MG63 (cell line): ENCODE data around the gene NDFIP1. TPM values are rescaled to one million over a fixed set of nuclear protein-coding genes. Genes with fewer than 3 reads are reported as not detected.

Experiments
- DNase-seq: peaks from one replicate; pipeline ENCODE4 v3.0.0-alpha.2; 2020
- H3K27me3 ChIP-seq: fragments of 250-450 bp; sonication (Bioruptor Pico); 2 replicates; pipeline ENCODE4 v1.5.1; 2020; ENCODE audit warnings: mild to moderate bottlenecking, moderate library complexity
- H3K36me3 ChIP-seq: fragments of 250-450 bp; sonication (Bioruptor Pico); 2 replicates; pipeline ENCODE4 v1.5.1; 2020; ENCODE audit warnings: mild to moderate bottlenecking, moderate library complexity
- H3K4me3 ChIP-seq: fragments of 250-450 bp; sonication (Bioruptor Pico); 2 replicates; pipeline ENCODE4 v1.5.1; 2020; ENCODE audit warnings: mild to moderate bottlenecking, moderate library complexity
- H3K9me3 ChIP-seq: fragments of 250-450 bp; sonication (Bioruptor Pico); 2 replicates; pipeline ENCODE4 v1.5.1; 2020; ENCODE audit warnings: mild to moderate bottlenecking, moderate library complexity
- total RNA-seq: library from RNA; depleted of rRNA; stranded (reverse); fragments of >200 nt; shearing (Covaris generic); gene quantifications from 2 replicates; pipeline ENCODE4 v1.2.3, GENCODE V29; 2014; ENCODE audit warnings: low replicate concordance; rRNA removed

The NDFIP1 gene, protein sequence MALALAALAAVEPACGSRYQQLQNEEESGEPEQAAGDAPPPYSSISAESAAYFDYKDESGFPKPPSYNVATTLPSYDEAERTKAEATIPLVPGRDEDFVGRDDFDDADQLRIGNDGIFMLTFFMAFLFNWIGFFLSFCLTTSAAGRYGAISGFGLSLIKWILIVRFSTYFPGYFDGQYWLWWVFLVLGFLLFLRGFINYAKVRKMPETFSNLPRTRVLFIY
- 53.4 and 113 TPM in 2 replicates for total RNA-seq

DNA sequence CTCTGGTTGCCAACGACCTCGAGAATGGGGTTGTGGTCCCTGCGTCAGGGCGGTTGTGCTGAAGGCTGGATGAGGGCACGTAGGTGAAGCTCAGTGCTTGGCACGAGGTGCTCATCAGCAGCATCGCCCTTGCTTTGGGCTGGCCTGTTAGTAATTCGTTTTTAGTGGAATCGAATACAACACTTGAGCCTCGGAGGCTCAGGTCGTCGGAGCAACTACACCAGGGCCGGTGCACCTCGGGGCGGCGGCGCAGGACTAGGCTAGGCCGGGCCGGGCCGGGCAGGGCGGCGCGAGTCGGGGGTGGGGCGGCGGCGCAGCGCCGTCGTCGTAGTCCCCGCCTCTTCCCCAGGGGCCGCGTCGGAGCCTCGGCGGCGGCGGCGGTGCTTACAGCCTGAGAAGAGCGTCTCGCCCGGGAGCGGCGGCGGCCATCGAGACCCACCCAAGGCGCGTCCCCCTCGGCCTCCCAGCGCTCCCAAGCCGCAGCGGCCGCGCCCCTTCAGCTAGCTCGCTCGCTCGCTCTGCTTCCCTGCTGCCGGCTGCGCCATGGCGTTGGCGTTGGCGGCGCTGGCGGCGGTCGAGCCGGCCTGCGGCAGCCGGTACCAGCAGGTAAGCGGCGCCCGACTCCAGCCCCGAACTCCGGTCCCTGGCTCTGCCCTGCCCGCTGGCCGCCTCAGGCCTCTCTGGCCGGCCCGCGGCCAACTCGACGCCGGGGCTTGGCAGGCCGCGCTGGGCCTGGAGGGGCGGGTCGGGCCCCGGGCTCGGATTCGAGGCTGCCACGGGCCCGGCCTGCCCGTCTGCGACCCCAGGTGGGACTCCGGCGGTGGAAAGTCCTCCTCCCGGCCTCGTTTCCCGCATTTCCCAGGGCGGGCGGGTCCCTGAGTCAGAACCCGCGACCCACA lies at the start of gene NDFIP1:
Gene NDFIP1 (plus strand): TSS at position 348 of the 899 bp plus-strand sequence. CDS start 196 bp downstream, at position 544.
- DNase-seq = peak; percentile 90
- Histone ChIP-seq H3K27me3 (no peaks in the 10 kb centered on the region), H3K4me3 (peak within 1 kb of the TSS; percentile 83), H3K36me3 (peaks cover 18% of the 10 kb centered on the region), H3K9me3 (no peaks in the 10 kb centered on the region)

DNA sequence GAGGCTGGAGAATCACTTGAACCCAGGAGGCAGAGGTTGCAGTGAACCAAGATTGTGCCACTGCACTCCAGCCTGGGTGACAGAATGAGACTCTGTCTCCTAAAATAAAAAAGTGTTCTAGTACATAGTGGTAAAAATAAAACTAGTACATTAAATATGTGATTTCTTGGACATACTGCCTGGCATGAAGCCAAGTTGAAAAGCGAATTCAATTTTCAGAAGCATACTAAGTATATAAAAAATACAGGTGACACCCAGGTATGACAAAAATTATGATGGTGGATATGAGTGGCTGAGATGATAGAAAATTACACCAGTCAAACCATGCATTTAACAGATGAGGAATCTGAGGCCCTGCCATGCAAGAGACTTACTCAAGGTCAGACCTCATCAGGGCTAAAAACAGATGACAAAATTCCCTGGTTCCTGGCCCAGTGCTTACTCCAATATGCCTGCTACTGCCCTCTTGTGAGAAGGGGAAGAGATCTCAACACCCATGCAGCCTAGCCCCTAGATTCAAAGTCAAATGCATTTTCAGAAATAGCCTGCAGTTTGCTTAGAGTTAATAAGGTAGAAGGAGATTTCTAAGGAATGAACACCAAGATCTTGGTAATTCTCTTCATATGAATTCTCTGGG lies 49.2 kb upstream of the NDFIP1 start:
- peak; percentile 67 for DNase-seq
- Histone ChIP-seq H3K9me3 (no peaks in the 10 kb centered on the region), H3K36me3 (no peaks in the 10 kb centered on the region), H3K27me3 (no peaks in the 10 kb centered on the region), H3K4me3 (no peak overlapping the region)

DNA sequence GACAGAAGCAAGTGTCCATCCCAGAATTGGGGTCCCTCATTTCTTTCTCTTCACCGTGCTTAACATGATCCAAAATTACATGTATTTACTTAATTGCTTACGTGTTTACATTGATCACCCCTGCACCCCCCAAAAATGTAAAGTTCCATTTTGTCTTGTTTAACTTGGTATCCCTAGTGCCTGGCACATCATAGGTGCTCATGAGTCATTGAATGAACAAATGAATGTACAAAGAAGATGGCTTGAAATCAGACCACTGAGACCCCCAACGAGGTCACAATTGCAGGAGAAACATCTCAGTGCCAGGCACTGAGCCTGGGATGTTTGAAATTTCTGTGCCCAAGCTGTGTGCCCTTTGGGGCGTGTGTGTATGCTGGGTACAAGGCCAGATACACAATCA lies 45.2 kb upstream of the NDFIP1 start:
- H3K27me3 ChIP-seq = no peaks in the 10 kb centered on the region
- DNase-seq = no peak
- no peaks in the 10 kb centered on the region for H3K36me3 ChIP-seq
- H3K4me3 ChIP-seq = no peak overlapping the region
- H3K9me3 ChIP-seq = no peaks in the 10 kb centered on the region

DNA sequence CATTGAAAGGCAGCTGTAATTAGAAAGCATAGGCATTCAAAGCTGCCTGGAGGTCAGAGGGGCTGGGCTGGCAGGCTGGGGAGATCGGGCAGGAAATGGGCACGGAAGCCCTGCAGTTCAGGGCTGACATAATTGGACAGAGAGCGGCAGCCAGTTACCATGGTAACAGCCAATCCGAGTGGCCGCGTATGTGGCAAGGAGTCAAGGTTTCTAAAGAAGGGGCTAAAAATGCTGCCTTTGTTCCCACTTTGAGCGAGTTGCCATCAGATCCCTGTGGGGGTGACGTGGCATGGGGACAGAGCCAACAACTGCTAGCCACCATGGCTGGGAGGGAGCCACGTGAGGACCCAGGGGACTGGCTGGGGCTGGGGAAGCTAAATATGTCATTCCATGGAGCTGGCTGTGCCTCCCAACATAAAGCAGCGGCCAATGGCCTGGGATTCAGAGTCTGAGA lies 44.7 kb upstream of the NDFIP1 start:
- peak; percentile 74 for DNase-seq
- Histone ChIP-seq H3K36me3 (no peaks in the 10 kb centered on the region), H3K9me3 (no peaks in the 10 kb centered on the region), H3K4me3 (no peak overlapping the region), H3K27me3 (no peaks in the 10 kb centered on the region)

DNA sequence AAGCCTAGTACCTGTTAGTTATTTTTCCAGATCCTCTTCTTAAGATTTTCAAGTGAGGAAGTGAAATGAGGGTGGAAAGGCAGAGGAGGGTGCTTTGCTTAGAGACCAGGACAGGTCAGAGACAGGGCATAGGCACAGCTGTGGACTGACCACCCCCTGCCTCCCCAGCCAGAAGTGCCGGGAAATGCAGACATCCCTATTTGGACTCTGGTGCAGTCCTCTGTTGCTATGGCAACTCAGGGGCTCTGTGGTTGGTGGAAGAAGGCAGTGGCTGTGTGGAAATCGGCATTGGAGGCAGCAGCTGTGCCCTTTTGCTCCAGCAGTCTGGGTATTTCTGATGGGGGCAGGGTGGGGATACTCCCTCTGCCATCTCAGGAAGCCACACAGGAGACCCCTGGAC lies 43.3 kb upstream of the NDFIP1 start:
- Histone ChIP-seq H3K27me3 (no peaks in the 10 kb centered on the region; the same call in 1 of the 2 replicates), H3K9me3 (no peaks in the 10 kb centered on the region), H3K36me3 (no peaks in the 10 kb centered on the region), H3K4me3 (no peak overlapping the region)
- DNase-seq = no peak

DNA sequence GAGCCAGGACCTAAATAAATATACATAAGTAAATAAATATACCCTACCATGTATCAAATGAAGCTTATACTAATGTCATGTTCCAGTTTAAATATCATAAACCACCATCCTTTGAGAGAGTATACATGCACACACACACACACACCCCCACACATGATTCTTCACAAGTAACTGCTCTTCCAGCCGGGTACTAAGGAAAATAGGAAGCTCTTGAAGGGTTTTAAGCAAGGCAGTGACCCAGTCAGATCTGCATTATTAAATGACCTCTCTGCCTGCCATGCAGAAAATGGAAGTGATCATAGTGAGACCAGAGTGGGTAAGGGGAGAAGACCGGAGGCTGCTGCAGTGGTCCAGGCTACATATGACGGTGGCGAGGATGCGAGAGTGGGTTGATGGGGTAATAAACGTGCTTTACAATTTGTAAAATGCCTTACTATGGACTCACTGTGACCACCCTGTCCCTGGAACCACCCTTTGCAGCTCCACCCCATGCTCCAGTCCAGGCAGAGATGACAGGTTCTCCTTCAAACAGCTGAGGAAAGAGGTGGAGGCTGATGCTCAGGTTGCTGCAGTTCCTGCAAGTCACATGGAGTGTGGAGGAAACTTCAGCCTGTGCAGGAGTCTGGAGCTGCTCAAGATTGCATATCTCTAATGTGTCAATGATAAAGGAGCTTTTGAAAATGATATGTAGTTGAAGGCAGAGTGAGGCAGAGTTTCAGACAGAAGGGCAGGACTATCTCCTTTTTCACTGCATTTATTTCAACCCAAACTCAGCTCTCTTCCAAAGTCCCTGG lies 38.8 kb upstream of the NDFIP1 start:
- Histone ChIP-seq H3K27me3 (no peaks in the 10 kb centered on the region; the same call in 1 of the 2 replicates), H3K4me3 (no peak overlapping the region), H3K9me3 (no peaks in the 10 kb centered on the region), H3K36me3 (no peaks in the 10 kb centered on the region)
- no peak for DNase-seq

DNA sequence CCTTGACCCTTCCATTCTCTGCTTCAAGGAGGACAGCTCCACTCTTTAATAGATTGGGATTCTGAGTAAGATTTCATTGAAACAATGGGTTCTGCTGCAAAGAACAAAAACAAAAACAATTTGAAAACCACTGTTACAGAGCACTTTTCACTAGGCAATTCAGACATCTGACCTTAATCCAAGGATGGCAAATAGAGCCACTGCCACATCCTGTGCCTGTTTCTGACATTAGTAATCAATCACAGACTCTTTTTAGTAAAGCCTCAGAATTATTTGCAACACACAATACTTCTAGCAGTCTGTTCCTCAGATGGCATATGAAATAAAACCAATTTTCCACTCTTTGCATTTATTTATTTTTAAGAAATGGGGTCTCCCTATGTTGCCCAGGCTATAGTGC lies 37.8 kb upstream of the NDFIP1 start:
- Histone ChIP-seq H3K4me3 (no peak overlapping the region), H3K36me3 (no peaks in the 10 kb centered on the region), H3K27me3 (no peaks in the 10 kb centered on the region; the same call in 1 of the 2 replicates), H3K9me3 (no peaks in the 10 kb centered on the region)
- no peak for DNase-seq

DNA sequence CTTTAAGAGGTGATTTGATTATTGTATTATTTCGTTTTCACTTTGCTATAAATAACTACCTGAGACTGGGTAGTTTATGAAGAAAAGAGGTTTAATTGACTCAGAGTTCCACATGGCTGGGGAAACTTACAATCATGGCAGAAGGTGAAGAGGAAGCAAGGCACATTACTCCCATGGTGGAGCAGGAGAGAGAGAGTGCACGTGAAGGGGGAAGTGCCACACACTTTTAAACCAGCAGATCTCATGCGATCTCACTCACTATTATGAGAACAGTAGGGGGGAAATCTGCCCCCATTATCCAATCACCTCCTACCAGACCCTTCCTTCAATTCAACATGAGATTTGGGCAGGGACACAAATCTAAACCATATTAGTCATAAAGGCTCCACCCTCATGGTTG lies 36.1 kb upstream of the NDFIP1 start:
- no peaks in the 10 kb centered on the region for H3K9me3 ChIP-seq
- no peaks in the 10 kb centered on the region for H3K36me3 ChIP-seq
- H3K4me3 ChIP-seq = no peak overlapping the region
- DNase-seq = no peak
- H3K27me3 ChIP-seq = no peaks in the 10 kb centered on the region; the same call in 1 of the 2 replicates

DNA sequence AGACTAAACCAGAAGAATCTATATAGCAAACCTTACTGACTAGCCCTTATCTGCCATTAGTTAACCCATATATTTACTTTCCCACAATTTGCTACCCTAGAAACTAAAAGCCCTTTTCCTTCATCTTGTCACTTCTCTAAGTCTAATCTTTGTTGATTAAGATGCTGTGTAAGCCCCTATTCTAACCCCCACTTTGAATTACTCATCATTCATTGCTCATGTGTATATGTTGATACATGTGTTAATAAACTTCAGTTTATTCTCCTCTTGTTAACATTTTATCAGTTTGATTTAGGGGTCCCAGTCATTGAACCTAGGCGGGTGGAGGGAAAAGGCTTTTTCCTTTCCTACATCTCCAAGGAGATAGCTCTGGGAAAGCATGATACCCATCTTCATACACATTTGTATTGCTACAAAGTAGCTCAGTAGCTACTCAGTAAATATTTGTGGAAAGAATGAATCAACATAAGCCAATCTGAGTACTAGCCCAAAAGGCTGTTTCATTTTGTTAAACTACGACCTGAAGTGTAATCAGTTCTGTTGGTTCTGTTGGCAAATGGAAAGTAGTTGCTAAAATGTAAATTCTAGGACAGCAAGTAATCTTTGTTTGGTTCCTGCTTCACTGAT lies 35.1 kb upstream of the NDFIP1 start:
- H3K27me3 ChIP-seq = no peaks in the 10 kb centered on the region; the same call in 1 of the 2 replicates

DNA sequence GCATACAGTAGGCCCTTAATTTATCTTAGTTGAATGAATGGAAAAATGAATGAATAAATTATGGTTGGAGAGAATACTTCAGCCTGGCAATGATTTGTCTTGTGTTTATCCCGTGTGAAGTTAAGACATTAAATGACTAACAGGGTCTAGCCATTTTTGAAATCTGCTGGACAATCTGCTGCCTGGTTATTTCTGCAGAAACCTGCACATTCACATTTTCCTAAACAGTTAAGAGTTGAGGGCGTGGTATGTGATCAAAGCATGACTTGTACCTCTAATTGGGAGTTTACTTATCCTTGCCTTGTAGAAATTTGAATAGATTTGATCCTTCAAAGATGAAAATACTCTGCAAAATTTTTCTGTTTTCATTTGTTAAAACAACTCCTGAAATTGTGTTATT lies 34.6 kb upstream of the NDFIP1 start:
- no peaks in the 10 kb centered on the region; the same call in 1 of the 2 replicates for H3K27me3 ChIP-seq
- no peak for DNase-seq
- H3K9me3 ChIP-seq = no peaks in the 10 kb centered on the region
- no peaks in the 10 kb centered on the region for H3K36me3 ChIP-seq
- H3K4me3 ChIP-seq = no peak overlapping the region

More for the DNA sequence above, 35.1 kb upstream of the NDFIP1 start:
- Histone ChIP-seq H3K9me3 (no peaks in the 10 kb centered on the region), H3K4me3 (no peak overlapping the region), H3K36me3 (no peaks in the 10 kb centered on the region)
- DNase-seq = no peak

DNA sequence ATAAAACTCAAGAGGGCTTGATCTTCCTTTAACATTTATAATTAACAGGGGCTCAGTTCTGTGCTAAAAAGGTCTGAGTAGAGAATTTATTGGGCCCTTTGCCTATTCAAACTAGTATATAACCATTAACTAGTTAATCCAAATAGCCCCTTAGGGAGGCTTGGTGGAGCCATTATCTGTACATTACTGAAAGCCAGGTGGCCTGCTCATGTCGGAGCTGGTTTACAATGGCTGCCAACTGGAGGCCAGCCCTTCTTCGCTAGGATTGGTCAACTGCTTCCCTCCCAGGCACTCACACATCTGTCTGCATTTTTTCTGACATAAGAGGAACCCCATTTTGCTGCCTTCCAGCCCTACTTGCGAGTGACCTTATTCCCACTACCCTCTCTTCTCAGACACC lies 30.4 kb upstream of the NDFIP1 start:
- Histone ChIP-seq H3K27me3 (peaks cover 4% of the 10 kb centered on the region), H3K4me3 (no peak overlapping the region), H3K9me3 (no peaks in the 10 kb centered on the region), H3K36me3 (no peaks in the 10 kb centered on the region)
- DNase-seq = no peak

DNA sequence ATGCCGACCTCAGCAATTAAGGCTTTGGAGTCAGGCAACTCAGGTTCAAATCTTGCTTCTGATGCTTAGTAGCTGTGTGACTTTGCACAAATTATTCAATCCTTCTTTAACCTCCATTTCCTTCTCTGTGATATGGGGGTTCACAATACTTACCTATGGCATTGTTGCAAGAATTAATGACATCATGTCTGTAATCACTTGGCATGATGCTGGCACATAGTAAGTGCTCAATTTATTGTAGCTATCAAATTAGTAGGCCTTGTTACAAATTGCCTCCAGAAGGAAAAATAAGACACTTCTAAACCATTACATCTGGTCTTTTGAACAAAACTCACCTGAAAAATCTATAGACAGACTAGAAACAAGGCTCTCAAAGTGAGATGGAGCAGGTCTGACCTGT lies 29.9 kb upstream of the NDFIP1 start:
- no peak overlapping the region for H3K4me3 ChIP-seq
- no peak for DNase-seq
- peaks cover 4% of the 10 kb centered on the region for H3K27me3 ChIP-seq
- H3K9me3 ChIP-seq = no peaks in the 10 kb centered on the region
- no peaks in the 10 kb centered on the region for H3K36me3 ChIP-seq

DNA sequence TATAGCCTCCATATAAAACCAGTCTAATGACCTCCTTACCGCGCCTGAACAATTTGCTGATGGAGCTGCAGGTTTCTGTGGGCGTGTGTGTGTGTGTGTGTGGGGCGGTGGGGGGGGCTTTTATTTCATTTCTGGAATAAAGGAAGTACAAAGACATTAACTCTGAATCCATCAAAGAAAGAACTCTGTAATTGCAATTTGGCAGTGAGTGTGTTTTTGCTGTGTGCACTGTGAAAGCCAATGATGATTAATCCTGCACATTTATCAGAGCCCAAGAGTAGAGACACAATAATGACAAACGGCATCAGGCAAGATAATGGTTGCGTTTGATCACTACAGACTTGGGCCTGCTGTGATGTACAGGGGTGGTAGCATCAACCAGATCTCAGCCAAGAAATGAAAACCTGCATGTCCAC lies 29.3 kb upstream of the NDFIP1 start:
- Histone ChIP-seq H3K4me3 (no peak overlapping the region), H3K9me3 (no peaks in the 10 kb centered on the region), H3K36me3 (no peaks in the 10 kb centered on the region), H3K27me3 (peaks cover 4% of the 10 kb centered on the region)
- no peak for DNase-seq

DNA sequence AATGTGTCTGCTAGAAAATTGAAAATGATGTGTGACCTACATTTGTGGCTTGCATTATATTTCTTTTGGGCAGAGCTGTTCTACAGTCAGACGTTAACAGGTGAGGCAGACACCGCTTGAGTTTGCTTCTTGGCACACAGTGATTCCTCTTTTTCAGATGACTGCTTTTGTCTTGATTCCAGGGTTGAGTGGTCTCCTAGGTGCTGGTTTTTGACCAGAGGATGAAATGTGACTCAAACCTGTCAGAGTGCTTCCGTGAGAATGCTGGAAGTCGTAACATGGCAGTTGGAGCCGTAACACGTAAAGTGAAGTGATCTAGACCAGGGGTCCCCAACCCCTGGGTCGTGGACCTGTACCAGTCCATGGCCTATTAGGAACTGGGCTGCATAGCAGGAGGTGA lies 28.3 kb upstream of the NDFIP1 start:
- no peak for DNase-seq
- Histone ChIP-seq H3K9me3 (no peaks in the 10 kb centered on the region), H3K36me3 (no peaks in the 10 kb centered on the region), H3K4me3 (no peak overlapping the region), H3K27me3 (peaks cover 4% of the 10 kb centered on the region)

DNA sequence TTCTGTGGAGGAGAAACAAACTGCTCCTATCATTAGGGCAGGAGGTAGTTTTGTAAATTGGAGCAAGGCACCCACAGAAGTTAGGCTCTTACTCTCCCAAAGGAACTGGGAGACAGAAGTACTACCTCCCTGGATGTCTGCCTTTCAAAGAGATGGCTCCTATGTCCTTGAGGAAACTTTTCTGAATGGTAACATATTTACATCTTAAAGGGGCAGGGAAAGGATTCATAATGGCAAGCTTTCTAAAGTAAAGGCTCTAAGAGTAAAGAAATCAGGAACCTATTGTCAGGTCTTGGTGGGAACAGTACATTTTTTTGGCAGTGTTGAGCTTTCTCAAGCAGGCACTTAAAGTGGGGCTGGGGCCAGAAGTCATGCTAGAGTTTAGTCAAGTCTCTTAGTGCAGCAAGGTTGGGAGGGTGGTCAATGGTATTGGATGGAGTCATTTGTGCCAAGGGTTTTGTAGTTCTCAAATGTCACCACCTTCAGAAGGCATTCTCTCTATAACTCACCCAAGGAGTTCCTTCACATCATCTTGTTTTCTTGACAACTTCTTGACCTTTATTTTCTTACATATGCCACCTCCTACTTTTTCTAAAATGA lies 26.3 kb upstream of the NDFIP1 start:
- Histone ChIP-seq H3K36me3 (no peaks in the 10 kb centered on the region), H3K27me3 (peaks cover 4% of the 10 kb centered on the region)

DNA sequence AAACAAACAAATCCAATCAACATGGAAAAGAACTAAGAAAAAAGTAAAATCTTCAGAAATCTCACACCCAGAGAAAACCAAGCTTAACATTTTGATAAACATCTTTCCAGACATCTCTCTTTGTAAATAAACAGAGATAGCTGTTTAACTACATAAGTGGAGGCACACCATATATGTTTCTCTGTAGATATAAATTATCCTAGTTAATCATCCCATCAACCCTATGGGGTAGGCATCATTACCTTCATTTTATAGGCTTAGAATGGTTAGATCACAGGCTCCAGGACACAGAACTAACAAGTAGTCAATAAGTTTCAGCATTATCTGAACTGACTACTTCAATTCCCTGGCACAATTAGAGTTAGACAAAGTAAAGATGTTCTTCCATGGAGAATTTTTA lies 22.4 kb upstream of the NDFIP1 start:
- H3K4me3 ChIP-seq = no peak overlapping the region
- no peak for DNase-seq

More for the DNA sequence above, 26.3 kb upstream of the NDFIP1 start:
- DNase-seq = no peak
- Histone ChIP-seq H3K9me3 (no peaks in the 10 kb centered on the region), H3K4me3 (no peak overlapping the region)

More for the DNA sequence above, 22.4 kb upstream of the NDFIP1 start:
- Histone ChIP-seq H3K9me3 (no peaks in the 10 kb centered on the region), H3K36me3 (no peaks in the 10 kb centered on the region), H3K27me3 (no peaks in the 10 kb centered on the region; the same call in 1 of the 2 replicates)
